IPS-20b (cell line): ENCODE results near the gene PHLDA3.
A peak's percentile ranks its signal among the peaks of the same experiment; 100 is the strongest.

Source experiments
- H3K27ac ChIP-seq: one replicate; pipeline ENCODE4 v1.5.1; 2013; ENCODE audit warnings: low read length
- H3K27me3 ChIP-seq: 2 replicates; pipeline ENCODE4 v1.6.1; 2013; ENCODE audit warnings: mild to moderate bottlenecking, low read length, inconsistent platforms; ENCODE audit not compliant: insufficient read depth
- H3K36me3 ChIP-seq: 2 replicates; pipeline ENCODE4 v1.6.1; 2013; ENCODE audit warnings: low read depth, mild to moderate bottlenecking, inconsistent platforms, low read length, moderate library complexity; ENCODE audit not compliant: insufficient read depth
- H3K4me1 ChIP-seq: 2 replicates; pipeline ENCODE4 v1.6.1; 2013; ENCODE audit warnings: mild to moderate bottlenecking, control low read depth, inconsistent platforms, low read length, moderate library complexity; ENCODE audit not compliant: insufficient read depth
- H3K4me3 ChIP-seq: 2 replicates; pipeline ENCODE4 v1.5.1; 2013; ENCODE audit warnings: mild to moderate bottlenecking, low read length, inconsistent platforms
- H3K9ac ChIP-seq: 2 replicates; pipeline ENCODE4 v1.6.1; 2013; ENCODE audit warnings: low read depth, mild to moderate bottlenecking, inconsistent platforms, low read length, moderate library complexity
- H3K9me3 ChIP-seq: 2 replicates; pipeline ENCODE4 v1.6.1; 2013; ENCODE audit warnings: mild to moderate bottlenecking, low read depth, low read length, inconsistent platforms; ENCODE audit not compliant: insufficient read depth

PHLDA3 gene

DNA sequence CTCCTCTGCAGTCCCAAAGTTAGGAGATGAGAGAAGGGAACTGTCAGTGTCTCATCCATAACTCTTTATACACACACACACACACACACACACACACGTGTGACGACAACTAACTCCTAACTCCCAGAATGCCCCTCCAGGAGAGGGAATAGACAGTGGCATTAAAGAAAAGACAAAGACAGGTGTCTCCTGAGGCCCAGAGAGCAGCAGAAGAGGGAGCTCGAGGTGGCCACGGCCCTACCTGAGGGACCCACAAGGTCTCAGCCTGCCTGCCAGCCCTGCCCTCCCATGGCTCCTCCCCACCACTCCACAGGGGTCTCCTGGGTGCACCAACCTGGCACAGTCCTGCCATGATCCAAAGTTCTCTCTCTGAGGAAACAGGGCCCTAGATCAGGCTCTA lies 1.6 kb upstream of the PHLDA3 start:
- H3K4me3 ChIP-seq, result no peak overlapping the region
- H3K9me3 ChIP-seq, result no peaks in the 10 kb centered on the region
- no peak overlapping the region for H3K9ac ChIP-seq
- H3K4me1 ChIP-seq, result peaks cover 5% of the 10 kb centered on the region; the same call in 1 of the 2 replicates
- peaks cover 52% of the 10 kb centered on the region for H3K27me3 ChIP-seq
- no peak overlapping the region for H3K27ac ChIP-seq
- peaks cover 8% of the 10 kb centered on the region for H3K36me3 ChIP-seq

DNA sequence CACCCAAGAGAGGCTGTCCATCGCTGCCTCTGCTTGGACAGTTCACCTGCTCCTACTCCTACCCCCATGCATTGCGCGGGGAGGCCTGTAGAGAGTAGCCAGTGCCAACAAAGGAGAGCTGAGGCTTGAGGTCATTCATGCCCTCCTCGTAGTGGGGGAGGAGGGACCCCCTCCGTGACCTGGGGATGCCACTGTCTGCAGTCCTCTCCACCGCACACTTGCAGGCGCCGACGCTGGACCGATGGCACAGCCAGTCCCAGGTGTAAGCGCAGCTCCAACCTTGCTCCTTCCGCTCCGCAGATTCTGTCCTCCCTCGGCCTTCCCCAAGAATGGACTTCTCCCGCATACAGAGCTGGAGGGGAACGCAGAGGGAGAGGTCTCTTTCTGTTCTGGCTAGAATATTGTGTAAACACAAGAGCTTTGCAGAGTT lies 672 bp upstream of the PHLDA3 start:
- Histone ChIP-seq H3K27me3 (peaks cover 45% of the 10 kb centered on the region), H3K36me3 (peaks cover 17% of the 10 kb centered on the region), H3K4me1 (peaks cover 5% of the 10 kb centered on the region; the same call in 1 of the 2 replicates), H3K27ac (no peak overlapping the region), H3K9ac (peak overlapping the region; percentile 51; the same call in 1 of the 2 replicates), H3K9me3 (no peaks in the 10 kb centered on the region), H3K4me3 (peak overlapping the region; percentile 75)

DNA sequence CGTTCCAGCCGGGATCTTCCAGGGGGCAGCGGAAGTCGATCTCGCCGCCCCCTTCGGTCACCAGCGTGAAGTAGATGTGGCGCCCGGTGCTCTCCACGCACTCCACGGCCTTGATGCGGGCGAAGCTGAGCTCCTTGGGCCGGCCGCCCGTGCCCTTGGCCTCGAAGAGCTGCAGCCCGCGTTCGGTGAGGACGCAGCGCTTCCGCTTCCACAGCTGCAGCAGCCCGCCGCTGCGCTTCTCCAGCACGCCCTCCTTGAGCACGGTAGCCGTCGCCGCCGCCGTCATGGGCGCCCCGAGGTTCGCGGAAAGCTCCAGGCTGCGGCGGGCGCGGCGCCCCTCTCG lies 516 bp downstream of the PHLDA3 start:
- H3K9ac ChIP-seq, result peak overlapping the region; percentile 27
- H3K4me1 ChIP-seq, result peaks cover 5% of the 10 kb centered on the region; the same call in 1 of the 2 replicates
- no peaks in the 10 kb centered on the region for H3K9me3 ChIP-seq
- H3K36me3 ChIP-seq, result peaks cover 21% of the 10 kb centered on the region
- H3K27me3 ChIP-seq, result peaks cover 45% of the 10 kb centered on the region
- H3K27ac ChIP-seq, result no peak overlapping the region
- H3K4me3 ChIP-seq, result peak overlapping the region; percentile 75

- Histone ChIP-seq H3K27ac (no peak overlapping the region), H3K4me1 (peaks cover 5% of the 10 kb centered on the region; the same call in 1 of the 2 replicates), H3K4me3 (no peak overlapping the region), H3K27me3 (peaks cover 40% of the 10 kb centered on the region), H3K9me3 (no peaks in the 10 kb centered on the region), H3K36me3 (peaks cover 21% of the 10 kb centered on the region), H3K9ac (no peak overlapping the region)
These were observed 2.5 kb downstream of the PHLDA3 start for GRCh38 chr1:201466492-201466891.

DNA sequence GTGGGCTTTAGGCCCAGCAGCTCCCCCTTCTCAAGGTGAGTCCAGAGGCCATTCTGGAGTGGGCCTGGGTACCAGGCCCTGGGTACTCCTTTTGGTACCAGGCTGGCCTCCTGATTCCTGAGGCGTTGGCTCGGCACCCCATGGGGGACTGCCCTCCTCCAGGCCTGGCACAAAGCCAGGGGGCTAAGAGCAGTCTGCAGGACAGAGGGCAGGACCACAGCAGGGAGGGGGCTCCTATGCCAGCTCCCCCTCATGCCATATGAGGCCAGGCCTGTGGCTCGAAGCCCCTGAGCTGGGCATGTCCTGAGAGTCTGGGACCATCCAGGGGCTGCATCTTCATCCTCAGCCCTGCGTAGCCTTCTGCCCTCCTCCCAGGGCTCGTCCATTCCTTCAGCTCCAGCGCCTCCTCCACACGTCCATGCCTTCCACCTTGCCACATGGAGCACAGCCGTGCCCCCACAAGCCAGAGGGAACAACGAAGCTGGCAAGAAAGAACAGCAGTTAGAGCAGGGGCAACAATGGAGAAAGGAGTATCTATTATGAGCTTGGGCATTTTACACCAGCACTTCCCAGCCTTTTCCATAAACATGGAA lies 3.2 kb downstream of the PHLDA3 start:
- peaks cover 33% of the 10 kb centered on the region for H3K27me3 ChIP-seq
- H3K36me3 ChIP-seq, result peaks cover 21% of the 10 kb centered on the region
- no peak overlapping the region for H3K9ac ChIP-seq
- H3K9me3 ChIP-seq, result no peaks in the 10 kb centered on the region
- no peak overlapping the region for H3K4me3 ChIP-seq
- peaks cover 5% of the 10 kb centered on the region; the same call in 1 of the 2 replicates for H3K4me1 ChIP-seq
- H3K27ac ChIP-seq, result no peak overlapping the region

GRCh38 chr1:201463071-201463552 lies 5.9 kb downstream of the PHLDA3 start:
- H3K27me3 ChIP-seq, result peaks cover 6% of the 10 kb centered on the region
- peaks cover 21% of the 10 kb centered on the region for H3K36me3 ChIP-seq
- no peaks in the 10 kb centered on the region; the same call in 1 of the 2 replicates for H3K4me1 ChIP-seq
- no peak overlapping the region for H3K4me3 ChIP-seq
- no peak overlapping the region for H3K9ac ChIP-seq
- no peaks in the 10 kb centered on the region for H3K9me3 ChIP-seq
- H3K27ac ChIP-seq, result no peak overlapping the region

DNA sequence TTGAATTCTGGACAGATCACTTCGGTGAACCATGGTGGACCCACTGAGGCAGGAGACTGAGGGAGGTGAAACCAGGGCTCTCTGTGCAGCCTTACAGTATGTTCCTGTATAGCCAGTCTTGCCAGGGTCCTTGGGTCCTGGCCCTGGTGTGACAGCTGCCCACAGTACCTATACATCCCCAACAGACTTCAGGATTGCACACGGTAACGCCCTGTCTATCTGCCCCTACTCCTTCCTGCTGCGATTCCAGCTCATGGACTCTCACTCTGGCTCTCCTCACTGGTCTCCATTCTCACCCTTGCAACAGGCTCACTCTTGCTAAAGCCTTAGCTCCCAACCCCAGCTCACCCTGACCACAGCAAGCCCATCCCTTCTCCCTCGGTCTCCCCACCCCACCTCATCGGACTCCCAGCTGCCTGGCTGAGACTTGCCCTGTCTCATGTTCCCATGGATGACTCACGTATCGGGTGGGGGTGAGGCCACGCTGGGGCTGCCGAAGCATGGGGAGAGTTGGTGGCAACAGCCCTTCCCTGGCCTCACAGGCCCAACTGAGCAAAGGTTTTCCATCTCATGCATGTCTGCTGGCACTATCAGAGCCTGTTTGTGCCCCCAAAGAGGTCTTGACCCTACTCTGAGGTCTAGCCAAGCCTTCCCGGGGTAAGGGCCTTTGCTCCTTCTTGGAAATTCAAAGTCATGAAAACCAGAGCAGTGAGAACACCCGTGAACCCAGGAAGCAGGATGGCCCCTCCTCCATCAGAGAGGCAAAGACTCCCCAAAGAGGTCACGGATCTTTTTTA lies 7.1 kb downstream of the PHLDA3 start:
- Histone ChIP-seq H3K27me3 (no peaks in the 10 kb centered on the region), H3K4me1 (peaks cover 7% of the 10 kb centered on the region), H3K27ac (no peak overlapping the region), H3K9ac (no peak overlapping the region), H3K9me3 (no peaks in the 10 kb centered on the region), H3K36me3 (peaks cover 21% of the 10 kb centered on the region), H3K4me3 (no peak overlapping the region)

- Histone ChIP-seq H3K9ac (no peak overlapping the region), H3K4me1 (peaks cover 11% of the 10 kb centered on the region), H3K9me3 (no peaks in the 10 kb centered on the region), H3K27me3 (no peaks in the 10 kb centered on the region), H3K4me3 (no peak overlapping the region), H3K27ac (no peak overlapping the region), H3K36me3 (peaks cover 18% of the 10 kb centered on the region)
These were observed 8.0 kb downstream of the PHLDA3 start for GRCh38 chr1:201460814-201461644.

DNA sequence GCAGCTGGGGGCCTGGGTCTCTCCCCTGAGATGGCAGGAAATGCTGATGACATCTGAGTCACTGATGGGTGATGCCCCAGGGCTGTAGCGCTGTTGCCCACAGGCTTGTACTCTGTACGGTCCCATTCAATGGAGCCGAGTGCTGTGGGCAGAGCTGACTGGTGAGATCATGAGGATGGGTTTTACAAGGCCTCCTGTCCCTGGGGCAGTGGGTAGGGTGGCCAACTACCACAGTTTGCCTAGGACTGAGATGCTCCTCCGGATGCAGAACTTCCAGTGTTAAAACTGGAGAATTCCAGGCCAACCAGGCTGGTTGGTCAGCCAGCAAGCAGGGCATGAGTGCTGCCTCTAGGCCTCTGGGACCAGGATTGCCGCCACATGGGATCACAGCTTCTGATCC lies 9.2 kb downstream of the PHLDA3 start:
- H3K4me3 ChIP-seq, result no peak overlapping the region
- no peaks in the 10 kb centered on the region for H3K27me3 ChIP-seq
- H3K27ac ChIP-seq, result no peak overlapping the region
- H3K4me1 ChIP-seq, result peaks cover 14% of the 10 kb centered on the region
- H3K9me3 ChIP-seq, result no peaks in the 10 kb centered on the region
- H3K36me3 ChIP-seq, result peaks cover 5% of the 10 kb centered on the region; the same call in 1 of the 2 replicates
- no peak overlapping the region for H3K9ac ChIP-seq

DNA sequence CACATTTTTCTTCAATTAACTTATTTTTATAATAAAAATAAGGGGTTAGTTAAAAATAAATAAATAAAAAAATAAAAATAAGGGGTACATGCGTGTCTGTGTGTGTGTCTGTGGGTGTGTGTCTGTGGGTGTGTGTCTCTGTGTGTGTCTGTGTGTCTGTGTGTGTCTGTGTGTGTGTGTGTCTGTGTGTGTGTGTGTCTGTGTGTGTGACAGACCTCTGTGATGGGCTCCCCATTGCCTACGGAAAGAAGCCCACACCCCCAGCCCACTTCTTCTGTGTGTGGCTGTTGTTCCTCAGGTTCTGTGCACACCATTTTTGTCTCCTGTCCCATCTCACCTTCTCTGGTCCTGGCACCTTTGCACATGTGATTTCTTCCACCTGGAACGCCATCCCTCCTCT lies 9.9 kb downstream of the PHLDA3 start:
- Histone ChIP-seq H3K9ac (no peak overlapping the region), H3K4me1 (peaks cover 14% of the 10 kb centered on the region), H3K36me3 (no peaks in the 10 kb centered on the region), H3K27ac (no peak overlapping the region), H3K4me3 (no peak overlapping the region), H3K27me3 (no peaks in the 10 kb centered on the region), H3K9me3 (no peaks in the 10 kb centered on the region)

GRCh38 chr1:201457508-201457960 lies 11.5 kb downstream of the PHLDA3 start:
- no peaks in the 10 kb centered on the region for H3K9me3 ChIP-seq
- no peak overlapping the region for H3K27ac ChIP-seq
- H3K4me1 ChIP-seq, result peaks cover 14% of the 10 kb centered on the region
- no peak overlapping the region for H3K4me3 ChIP-seq
- no peaks in the 10 kb centered on the region for H3K27me3 ChIP-seq
- no peaks in the 10 kb centered on the region for H3K36me3 ChIP-seq
- H3K9ac ChIP-seq, result no peak overlapping the region
